Measurements from ENCODE around the gene HUNK.

HUNK gene

GRCh38 chr21:31972622-31973021 lies 99.8 kb downstream of the HUNK start:
- Mint-ChIP-seq H3K27ac (no peak overlapping the region), H3K4me1 (ENCODE audit: low read depth) (peaks cover 13% of the 10 kb centered on the region), H3K9me3 (peaks cover 11% of the 10 kb centered on the region)

GRCh38 chr21:31973402-31973944 lies 100.7 kb downstream of the HUNK start:
- Mint-ChIP-seq H3K4me3 (no peak overlapping the region), H3K27ac (no peak overlapping the region), H3K9me3 (peaks cover 11% of the 10 kb centered on the region)

More at GRCh38 chr21:31972622-31973021, 99.8 kb downstream of the HUNK start:
- Mint-ChIP-seq H3K4me3 (no peak overlapping the region), H3K27me3 (no peaks in the 10 kb centered on the region), H3K36me3 (ENCODE audit: low read depth) (no peaks in the 10 kb centered on the region)

DNA sequence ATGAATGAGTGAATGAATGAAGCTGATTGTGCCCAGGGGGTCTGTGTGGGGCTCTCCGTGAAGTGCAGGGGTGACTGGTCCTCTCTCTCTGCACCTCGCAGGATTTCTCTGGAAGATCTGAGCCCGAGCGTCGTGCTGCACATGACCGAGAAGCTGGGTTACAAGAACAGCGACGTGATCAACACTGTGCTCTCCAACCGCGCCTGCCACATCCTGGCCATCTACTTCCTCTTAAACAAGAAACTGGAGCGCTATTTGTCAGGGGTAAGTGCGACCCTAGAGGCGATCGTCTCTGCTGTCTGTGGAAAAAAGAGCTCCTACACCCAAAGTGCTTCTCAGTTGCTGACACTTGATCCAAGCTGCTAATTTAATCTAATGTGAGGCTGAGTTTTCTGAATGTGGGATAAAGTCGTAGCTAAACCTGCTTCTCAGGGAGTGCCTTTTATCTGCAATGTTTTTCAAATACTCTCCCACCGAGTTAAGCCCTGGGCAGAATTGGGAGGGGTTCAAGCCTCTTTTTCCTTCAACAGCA lies 101.7 kb downstream of the HUNK start:
- peaks cover 13% of the 10 kb centered on the region for H3K4me1 Mint-ChIP-seq (ENCODE audit: low read depth)
- no peak overlapping the region for H3K4me3 Mint-ChIP-seq
- H3K9me3 Mint-ChIP-seq, result peaks cover 11% of the 10 kb centered on the region
- H3K27ac Mint-ChIP-seq, result peak overlapping the region; percentile 49
- no peaks in the 10 kb centered on the region for H3K27me3 Mint-ChIP-seq
- H3K36me3 Mint-ChIP-seq (ENCODE audit: low read depth), result no peaks in the 10 kb centered on the region

More at GRCh38 chr21:31973402-31973944, 100.7 kb downstream of the HUNK start:
- Mint-ChIP-seq H3K4me1 (ENCODE audit: low read depth) (peaks cover 13% of the 10 kb centered on the region), H3K36me3 (ENCODE audit: low read depth) (no peaks in the 10 kb centered on the region), H3K27me3 (no peaks in the 10 kb centered on the region)

DNA sequence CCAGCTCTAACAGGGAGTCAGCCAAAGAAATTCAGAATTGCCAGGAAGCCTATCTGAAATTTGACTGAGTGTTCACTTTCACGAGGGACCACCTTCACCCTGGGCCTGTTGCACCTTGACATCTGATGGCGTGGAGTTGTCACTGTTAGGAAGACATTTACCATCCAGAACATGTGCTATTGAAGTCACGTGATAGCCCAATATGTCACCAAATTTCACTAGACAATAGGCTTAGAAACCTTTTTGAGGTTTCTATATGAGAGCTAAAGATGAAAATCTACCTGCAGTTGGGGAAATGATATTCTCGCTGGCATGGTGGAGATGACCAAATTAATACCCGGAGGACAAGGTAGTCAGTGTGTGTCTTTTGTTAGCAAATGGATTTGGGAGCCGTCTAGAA lies 102.7 kb downstream of the HUNK start:
- H3K27ac Mint-ChIP-seq, result no peak overlapping the region
- no peak overlapping the region for H3K4me3 Mint-ChIP-seq
- H3K27me3 Mint-ChIP-seq, result no peaks in the 10 kb centered on the region
- peaks cover 11% of the 10 kb centered on the region for H3K9me3 Mint-ChIP-seq
- no peaks in the 10 kb centered on the region for H3K36me3 Mint-ChIP-seq (ENCODE audit: low read depth)
- H3K4me1 Mint-ChIP-seq (ENCODE audit: low read depth), result peaks cover 13% of the 10 kb centered on the region

GRCh38 chr21:31977816-31978215 lies 105.0 kb downstream of the HUNK start:
- no peak overlapping the region for H3K27ac Mint-ChIP-seq
- peaks cover 5% of the 10 kb centered on the region for H3K9me3 Mint-ChIP-seq
- H3K4me1 Mint-ChIP-seq (ENCODE audit: low read depth), result peaks cover 13% of the 10 kb centered on the region
- no peaks in the 10 kb centered on the region for H3K27me3 Mint-ChIP-seq
- no peaks in the 10 kb centered on the region for H3K36me3 Mint-ChIP-seq (ENCODE audit: low read depth)
- H3K4me3 Mint-ChIP-seq, result no peak overlapping the region

GRCh38 chr21:31983120-31983519 lies 110.3 kb downstream of the HUNK start:
- H3K36me3 Mint-ChIP-seq (ENCODE audit: low read depth), result no peaks in the 10 kb centered on the region
- H3K27ac Mint-ChIP-seq, result no peak overlapping the region
- no peaks in the 10 kb centered on the region for H3K9me3 Mint-ChIP-seq
- H3K27me3 Mint-ChIP-seq, result peaks cover 3% of the 10 kb centered on the region
- H3K4me3 Mint-ChIP-seq, result no peak overlapping the region
- H3K4me1 Mint-ChIP-seq (ENCODE audit: low read depth), result no peaks in the 10 kb centered on the region

DNA sequence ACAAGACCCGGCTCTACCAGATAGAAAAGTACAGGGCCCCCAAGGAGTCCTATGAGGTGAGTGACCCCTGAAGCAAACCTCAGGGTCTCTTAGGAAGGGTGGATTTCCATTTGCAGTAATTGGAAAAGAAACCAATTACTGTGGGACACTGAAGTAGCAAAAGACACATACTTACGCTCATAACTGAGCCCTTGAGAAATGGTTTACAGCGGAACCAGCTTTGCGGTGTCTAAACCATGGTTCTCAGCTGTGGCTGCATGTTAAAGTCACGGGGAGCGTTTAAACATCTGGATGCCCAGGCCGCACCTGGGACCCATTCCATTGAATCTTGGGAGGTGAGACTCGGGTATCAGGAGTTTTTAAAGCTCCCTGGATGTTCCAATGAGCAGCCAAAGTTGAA lies 110.7 kb downstream of the HUNK start:
- Mint-ChIP-seq H3K27ac (no peak overlapping the region), H3K9me3 (no peaks in the 10 kb centered on the region), H3K36me3 (ENCODE audit: low read depth) (no peaks in the 10 kb centered on the region), H3K4me3 (no peak overlapping the region), H3K27me3 (peaks cover 3% of the 10 kb centered on the region), H3K4me1 (ENCODE audit: low read depth) (no peaks in the 10 kb centered on the region)

DNA sequence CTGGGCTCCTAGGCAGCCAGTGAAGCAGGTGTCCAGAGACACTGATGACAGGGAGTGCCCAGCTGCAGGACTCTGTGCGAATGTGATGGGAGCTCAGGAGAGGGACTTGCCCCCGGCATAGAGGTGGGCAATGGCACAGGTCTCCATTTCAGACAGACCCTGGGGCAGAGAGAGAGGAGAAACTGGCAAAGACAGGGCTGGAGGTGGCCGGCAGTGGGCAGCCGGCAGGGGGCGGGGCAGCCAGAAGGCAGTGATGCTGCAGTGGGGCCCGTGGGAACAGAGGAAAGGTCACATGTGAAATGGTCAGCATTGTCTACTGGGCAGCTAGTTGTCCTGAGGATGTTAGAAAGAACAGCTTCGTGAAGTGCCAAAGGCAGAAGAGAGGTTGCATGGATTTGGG lies 112.6 kb downstream of the HUNK start:
- Mint-ChIP-seq H3K27me3 (peaks cover 3% of the 10 kb centered on the region), H3K9me3 (no peaks in the 10 kb centered on the region), H3K4me1 (ENCODE audit: low read depth) (no peaks in the 10 kb centered on the region), H3K36me3 (ENCODE audit: low read depth) (no peaks in the 10 kb centered on the region), H3K4me3 (no peak overlapping the region), H3K27ac (no peak overlapping the region)

GRCh38 chr21:31986035-31986856 lies 113.4 kb downstream of the HUNK start:
- no peaks in the 10 kb centered on the region for H3K36me3 Mint-ChIP-seq (ENCODE audit: low read depth)
- no peak overlapping the region for H3K27ac Mint-ChIP-seq
- H3K4me3 Mint-ChIP-seq, result no peak overlapping the region
- no peaks in the 10 kb centered on the region for H3K9me3 Mint-ChIP-seq
- H3K4me1 Mint-ChIP-seq (ENCODE audit: low read depth), result no peaks in the 10 kb centered on the region
- H3K27me3 Mint-ChIP-seq, result peaks cover 3% of the 10 kb centered on the region

GRCh38 chr21:31987696-31988095 lies 114.9 kb downstream of the HUNK start:
- no peaks in the 10 kb centered on the region for H3K36me3 Mint-ChIP-seq (ENCODE audit: low read depth)
- no peaks in the 10 kb centered on the region for H3K4me1 Mint-ChIP-seq (ENCODE audit: low read depth)
- H3K9me3 Mint-ChIP-seq, result no peaks in the 10 kb centered on the region
- H3K4me3 Mint-ChIP-seq, result no peak overlapping the region
- no peak overlapping the region for H3K27ac Mint-ChIP-seq
- peaks cover 3% of the 10 kb centered on the region for H3K27me3 Mint-ChIP-seq

DNA sequence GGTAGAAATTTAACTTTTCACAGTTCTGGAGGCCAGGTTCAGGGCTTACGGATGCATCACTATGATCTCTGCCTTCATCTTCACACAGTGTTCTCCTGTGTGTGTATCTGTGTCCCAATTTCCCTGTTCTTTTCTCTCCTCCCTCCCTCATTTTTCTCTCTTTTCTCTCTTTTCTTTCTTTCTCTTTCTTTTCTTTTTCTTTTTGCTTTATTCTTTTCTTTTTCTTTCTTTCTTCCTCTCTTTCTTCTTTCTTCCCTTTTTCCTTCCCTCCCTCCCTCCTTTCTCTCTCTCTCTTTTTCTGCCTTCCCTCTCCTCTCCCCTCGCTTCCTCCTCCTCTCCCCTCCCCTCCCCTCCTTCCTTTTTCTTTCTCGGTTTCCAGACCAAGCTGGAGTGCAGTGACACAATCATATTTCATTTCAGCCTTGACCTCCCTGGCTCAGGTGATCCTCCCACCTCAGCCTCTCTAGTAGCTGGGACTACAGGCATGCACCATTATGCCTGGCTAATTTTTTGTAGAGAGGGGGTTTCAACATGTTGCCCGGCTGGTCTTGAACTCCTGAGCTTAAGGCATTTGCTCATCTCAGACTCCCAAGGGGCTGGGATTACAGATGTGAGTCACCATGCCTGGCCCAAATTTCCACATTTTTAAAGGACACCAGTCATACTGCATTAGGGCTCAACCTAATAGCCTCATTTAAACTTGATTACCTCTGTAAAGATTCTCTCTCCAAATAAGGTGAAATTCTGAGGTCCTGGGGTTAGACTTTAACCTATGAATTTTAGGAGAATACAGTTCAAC lies 115.9 kb downstream of the HUNK start:
- no peaks in the 10 kb centered on the region for H3K36me3 Mint-ChIP-seq (ENCODE audit: low read depth)
- H3K4me3 Mint-ChIP-seq, result no peak overlapping the region
- no peak overlapping the region for H3K27ac Mint-ChIP-seq
- peaks cover 3% of the 10 kb centered on the region for H3K27me3 Mint-ChIP-seq
- no peaks in the 10 kb centered on the region for H3K9me3 Mint-ChIP-seq
- H3K4me1 Mint-ChIP-seq (ENCODE audit: low read depth), result no peaks in the 10 kb centered on the region

DNA sequence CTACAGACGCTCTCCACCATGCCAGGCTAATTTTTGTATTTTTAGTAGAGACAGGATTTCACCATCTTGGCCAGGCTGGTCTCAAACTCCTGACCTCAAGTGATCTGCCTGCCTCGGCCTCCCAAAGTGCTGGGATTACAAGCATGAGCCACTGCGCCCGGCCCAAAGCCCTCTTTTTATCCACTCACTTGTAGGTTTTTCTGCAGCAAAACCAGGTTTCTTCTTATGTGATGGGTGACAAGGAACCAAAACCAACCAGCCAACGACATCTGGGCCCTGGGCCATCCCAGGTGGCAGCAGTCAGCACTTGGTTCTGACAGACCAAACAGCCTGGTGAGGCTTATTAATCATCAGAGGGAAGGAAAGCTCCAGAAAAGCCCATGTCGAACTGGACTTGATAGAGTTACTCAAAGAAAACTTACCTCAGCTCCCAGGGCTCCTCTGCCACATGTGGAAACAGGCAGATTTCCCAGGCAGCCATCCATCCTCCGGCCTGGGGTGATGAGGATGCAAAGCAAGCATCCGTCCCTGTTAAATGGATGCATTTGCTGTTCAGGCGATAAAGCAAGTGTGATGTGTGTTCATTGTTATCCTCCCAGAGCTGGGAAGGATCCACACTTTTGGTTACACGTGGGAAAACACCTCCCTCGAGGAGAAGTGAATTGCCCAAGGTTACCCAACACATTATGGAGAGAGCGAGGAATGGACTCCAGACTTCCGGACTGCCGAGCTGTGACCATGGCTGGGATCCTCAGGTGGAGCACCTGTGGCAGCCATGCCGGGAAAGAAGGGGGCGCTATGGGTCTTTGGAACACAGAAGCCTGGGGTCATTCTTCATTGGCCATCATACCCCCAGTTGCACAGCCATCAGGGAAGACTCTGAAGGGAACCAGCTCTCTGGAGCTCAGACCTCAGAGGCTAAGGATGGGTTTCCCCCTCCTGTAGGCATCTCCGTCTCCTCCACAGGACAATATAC lies 118.8 kb downstream of the HUNK start:
- Mint-ChIP-seq H3K9me3 (no peaks in the 10 kb centered on the region), H3K27me3 (no peaks in the 10 kb centered on the region), H3K36me3 (ENCODE audit: low read depth) (no peaks in the 10 kb centered on the region), H3K27ac (no peak overlapping the region), H3K4me3 (no peak overlapping the region), H3K4me1 (ENCODE audit: low read depth) (no peaks in the 10 kb centered on the region)

- H3K9me3 Mint-ChIP-seq, result no peaks in the 10 kb centered on the region
- no peaks in the 10 kb centered on the region for H3K36me3 Mint-ChIP-seq (ENCODE audit: low read depth)
- H3K4me3 Mint-ChIP-seq, result no peak overlapping the region
- H3K27ac Mint-ChIP-seq, result no peak overlapping the region
- no peaks in the 10 kb centered on the region for H3K27me3 Mint-ChIP-seq
- H3K4me1 Mint-ChIP-seq (ENCODE audit: low read depth), result no peaks in the 10 kb centered on the region
Measured at GRCh38 chr21:31992391-31992790, 119.6 kb downstream of the HUNK start.
